Measurements from ENCODE around the gene BAHCC1.

DNA sequence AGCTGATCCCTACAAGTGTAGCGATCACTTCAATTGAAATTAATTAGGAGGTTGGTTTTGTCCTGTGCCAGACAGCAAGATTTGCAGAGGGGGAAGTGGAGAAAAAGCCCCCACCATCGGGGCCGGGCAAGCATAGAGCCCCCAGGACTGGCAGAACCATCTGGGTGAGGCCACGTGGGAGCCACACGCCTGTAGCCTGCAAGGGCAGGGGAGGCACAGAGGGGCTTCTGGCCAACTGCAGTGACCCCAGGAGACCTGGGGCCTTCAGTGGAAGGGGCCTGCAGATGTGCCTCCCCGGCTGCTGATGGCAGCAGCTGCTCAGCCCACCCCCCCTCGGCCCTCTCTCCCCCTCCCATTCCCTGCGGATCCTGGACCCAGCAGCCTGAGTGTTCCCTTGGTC lies 54.1 kb downstream of the BAHCC1 start:
- TF ChIP-seq, protein P1, sequence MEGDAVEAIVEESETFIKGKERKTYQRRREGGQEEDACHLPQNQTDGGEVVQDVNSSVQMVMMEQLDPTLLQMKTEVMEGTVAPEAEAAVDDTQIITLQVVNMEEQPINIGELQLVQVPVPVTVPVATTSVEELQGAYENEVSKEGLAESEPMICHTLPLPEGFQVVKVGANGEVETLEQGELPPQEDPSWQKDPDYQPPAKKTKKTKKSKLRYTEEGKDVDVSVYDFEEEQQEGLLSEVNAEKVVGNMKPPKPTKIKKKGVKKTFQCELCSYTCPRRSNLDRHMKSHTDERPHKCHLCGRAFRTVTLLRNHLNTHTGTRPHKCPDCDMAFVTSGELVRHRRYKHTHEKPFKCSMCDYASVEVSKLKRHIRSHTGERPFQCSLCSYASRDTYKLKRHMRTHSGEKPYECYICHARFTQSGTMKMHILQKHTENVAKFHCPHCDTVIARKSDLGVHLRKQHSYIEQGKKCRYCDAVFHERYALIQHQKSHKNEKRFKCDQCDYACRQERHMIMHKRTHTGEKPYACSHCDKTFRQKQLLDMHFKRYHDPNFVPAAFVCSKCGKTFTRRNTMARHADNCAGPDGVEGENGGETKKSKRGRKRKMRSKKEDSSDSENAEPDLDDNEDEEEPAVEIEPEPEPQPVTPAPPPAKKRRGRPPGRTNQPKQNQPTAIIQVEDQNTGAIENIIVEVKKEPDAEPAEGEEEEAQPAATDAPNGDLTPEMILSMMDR (IDR thresholded peaks at IDR 0.05; ENCODE audit: extremely low read depth in 1 of 2, insufficient read depth in 1 of 2, low read depth in 1 of 2, low read length in 2 of 2) = no peak
- no peak for TF ChIP-seq EZH2 (IDR thresholded peaks at IDR 0.05; ENCODE audit: borderline replicate concordance, low read depth, low read length, severe bottlenecking)

Measured in endothelial cell of umbilical vein (primary cell).